Measurements from ENCODE around the gene PGPEP1.
A peak's percentile ranks its signal among the peaks of the same experiment; 100 is the strongest.
"Not testable (repeated sequence)": the region's sequence is repeated elsewhere in the genome, so short reads cannot be mapped to it uniquely, and the experiment has no call there.

The PGPEP1 gene

DNA sequence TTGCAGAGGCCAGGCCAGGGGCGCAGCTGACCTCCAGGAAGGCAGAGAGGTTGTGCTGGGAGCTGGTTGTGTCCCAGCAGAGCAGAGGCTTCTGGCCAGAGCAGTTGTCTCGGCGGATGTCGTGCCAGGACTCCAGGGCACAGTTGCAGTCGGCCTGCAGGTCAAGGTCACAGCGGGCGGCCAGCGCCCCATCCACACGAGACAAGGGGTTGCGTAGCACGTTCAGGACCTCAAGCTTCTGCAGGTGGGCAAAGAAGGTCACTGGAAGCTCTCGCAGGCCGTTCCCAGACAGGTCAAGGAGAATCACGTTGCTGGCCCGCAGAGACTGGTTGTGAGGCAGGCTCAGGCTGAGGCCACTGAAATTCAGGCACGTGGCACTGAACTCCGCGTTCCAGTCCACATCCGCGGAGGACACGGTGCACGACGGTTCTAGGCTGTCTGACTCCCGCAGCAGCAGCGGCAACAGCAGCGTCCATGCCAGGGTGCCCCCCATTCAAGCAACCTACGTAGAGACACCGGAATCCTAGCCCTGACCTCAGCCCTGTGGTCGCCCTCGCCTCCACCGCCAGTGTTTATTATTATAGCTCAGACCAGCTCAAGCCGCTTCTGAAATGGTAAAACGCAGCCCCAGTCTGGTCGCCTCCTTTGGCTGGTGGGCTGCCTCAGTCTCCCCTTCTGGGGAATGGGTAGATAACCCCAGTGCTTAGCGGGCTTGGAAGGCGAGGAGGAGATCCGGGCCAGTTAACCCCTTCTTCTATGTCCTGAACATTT lies 56.3 kb downstream of the PGPEP1 start:
- no peak for DNase-seq

DNA sequence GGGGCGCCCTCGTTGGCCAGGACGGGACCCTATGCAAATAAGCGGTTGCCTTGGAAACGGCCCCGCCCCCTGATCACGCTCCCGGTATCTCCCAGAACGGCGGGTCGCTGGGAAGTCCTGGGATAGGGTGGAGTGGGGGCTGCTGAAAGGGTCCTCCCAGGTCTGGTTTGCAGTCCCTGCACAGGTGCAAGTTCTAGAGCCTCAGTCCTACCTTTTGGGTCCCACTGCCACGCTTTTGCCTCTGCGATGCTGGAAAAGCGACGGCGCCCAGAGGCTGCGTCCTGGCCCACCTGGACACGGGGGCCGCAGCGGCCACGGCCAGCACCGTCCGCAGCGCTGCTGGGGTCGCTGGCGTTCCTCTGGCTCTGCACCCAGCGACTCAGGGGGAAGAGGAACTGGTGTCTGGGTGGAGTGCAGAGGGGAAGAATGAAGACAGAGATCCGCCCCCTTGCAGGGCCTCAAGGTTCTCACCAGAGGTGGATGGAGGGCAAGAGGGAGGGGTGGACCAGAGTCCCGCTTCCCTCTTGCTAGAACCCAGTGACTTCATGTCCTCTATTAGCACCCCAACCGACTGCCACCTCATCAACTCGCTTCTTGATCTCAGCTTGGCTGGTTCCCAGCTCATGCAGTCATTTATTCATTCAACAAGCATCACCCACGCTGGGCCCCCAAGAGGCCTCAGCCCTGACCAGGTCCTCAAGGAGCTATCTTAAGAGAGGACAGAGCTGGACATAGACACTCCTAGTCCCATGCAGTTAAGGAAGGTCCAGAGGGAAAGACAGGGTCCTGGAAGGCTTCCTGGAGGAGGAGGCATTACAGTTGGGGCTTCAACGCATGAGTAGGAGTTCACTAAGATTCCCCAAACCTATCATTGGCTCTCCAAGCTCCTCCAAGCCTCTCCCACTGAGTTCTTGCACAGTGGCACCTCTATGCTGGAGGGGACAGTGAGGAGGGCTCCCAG lies 57.1 kb downstream of the PGPEP1 start, which contains the start of gene LRRC25:
Gene LRRC25, minus strand, starts transcription at position 381 of the 961 bp plus-strand sequence. CDS start 659 bp downstream, outside the sequence.
- DNase-seq: no peak

DNA sequence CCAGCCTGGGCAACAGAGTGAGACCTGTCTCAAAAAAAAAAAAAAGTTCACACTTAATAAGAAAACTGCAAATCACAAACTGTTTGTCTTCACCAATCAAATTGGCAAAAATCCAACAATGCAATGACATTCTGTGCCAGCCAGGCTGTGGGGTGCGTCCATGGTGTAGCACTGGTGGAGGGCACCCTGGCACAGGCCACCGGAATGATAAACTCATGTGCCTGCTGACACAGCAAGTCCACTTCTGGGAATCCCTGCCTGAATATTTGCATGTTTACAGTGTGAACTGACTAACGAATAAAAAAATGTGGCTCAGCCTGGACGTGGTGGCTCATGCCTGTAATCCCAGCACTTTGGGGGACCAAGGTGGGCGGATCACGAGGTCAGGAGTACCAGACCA lies 58.6 kb downstream of the PGPEP1 start:
- no peak for DNase-seq

DNA sequence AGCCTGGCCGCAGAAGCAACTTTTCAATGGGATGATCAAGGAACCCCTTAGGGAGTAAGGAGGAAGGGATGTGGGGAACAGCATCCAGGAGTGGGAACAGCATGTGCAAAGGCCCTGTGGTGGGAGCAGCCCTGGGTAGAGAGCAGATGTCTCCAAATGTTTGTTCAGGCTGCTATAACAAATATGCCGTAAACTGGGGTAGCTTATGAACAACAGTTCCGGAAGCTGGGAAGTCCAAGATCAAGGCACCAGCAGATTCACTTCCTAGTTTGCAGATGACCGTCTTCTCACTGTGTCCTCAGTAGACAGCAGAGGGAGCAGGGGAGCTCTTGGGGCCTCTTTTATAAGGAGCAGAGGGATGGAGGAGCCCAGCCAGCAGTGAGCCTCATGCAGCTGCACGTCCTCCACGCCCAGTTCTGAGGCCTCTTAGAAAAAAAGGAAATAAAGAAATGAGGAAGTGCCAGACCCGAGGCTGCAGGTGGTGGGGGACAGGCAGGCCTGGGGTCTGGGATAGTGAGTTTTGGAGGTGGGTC lies 61.2 kb downstream of the PGPEP1 start:
- no peak for DNase-seq

DNA sequence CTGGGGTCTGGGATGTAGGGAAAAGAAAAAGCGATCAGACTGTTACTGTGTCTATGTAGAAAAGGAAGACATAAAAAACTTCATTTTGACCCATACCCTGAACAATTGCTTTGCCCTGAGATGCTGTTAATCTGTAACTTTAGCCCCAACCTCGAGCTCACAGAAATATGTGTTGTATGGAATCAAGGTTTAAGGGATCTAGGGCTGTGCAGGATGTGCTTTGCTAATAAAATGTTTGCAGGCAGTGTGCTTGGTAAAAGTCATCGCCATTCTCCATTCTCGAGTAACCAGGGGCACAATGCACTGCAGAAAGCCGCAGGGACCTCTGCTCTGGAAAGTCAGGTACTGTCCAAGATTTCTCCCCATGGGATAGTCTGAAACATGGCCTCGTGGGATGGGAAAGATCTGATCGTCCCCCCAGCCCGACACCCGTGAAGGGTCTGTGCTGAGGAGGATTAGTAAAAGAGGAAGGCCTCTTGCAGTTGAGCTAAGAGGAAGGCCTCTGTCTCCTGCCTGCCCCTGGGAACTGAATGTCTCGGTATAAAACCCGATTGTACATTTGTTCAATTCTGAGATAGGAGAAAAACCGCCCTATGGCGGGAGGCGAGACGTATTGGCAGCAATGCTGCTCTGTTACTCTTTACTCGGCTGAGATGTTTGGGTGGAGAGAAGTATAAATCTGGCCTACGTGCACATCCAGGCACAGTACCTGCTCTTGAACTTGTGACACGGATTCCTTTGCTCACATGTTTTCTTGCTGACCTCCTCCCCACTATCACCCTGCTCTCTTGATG lies 62.3 kb downstream of the PGPEP1 start:
- not testable (repeated sequence) for DNase-seq

DNA sequence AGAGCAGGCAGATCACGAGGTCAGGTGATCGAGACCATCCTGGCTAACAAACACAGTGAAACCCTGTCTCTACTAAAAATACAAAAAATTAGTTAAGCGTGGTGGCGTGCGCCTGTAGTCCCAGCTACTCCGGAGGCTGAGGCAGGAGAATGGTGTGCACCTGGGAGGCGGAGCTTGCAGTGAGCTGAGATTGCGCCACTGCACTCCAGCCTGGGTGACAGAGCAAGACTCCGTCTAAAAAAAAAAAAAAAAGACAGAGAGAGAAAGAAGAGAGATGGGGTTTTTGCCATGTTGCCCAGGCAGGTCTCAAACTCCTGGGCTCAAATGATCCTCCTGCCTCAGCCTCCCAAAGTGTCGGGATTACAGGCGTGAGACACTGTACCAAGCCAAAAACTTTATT lies 65.4 kb downstream of the PGPEP1 start:
- DNase-seq: not testable (repeated sequence)

DNA sequence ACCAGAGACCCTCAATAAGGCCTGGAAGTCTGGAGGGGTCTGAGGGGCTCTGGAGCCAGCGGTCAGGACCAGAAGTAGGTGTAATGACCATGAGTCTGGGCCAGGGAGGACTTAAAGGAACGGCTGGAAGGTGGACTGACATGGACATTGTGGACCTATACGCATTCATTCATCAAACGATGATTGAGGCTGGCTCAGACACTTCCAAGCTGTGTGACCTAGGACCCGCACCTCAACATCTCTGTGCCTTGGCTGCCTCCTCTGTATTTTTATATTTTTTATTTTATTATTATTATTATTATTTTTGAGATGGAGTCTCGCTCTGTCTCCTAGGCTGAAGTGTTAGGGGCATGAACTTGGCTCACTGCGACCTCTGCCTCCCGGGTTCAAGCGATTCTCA lies 66.4 kb downstream of the PGPEP1 start:
- DNase-seq: no peak

DNA sequence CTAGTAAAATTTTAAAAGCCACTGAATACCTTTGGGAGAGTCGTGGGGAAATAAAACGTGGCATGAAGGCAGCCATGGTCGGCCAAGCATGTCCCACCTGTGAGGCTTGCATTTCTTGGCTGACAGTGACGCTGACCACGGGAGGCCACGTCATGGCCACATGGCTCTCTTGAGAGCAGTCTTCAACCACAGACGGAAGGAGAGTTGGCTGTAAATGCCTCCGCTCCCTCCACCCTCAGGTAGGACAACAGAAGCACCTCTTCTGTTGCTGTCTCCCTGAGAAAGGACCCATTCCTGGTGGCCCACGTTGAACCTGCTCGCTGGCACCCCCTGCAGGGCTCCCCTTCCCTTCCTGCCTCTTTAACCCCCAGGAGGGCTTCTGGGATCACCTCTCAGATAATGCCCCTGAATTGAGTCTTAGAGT lies 67.7 kb downstream of the PGPEP1 start:
- DNase-seq: peak; percentile 34

DNA sequence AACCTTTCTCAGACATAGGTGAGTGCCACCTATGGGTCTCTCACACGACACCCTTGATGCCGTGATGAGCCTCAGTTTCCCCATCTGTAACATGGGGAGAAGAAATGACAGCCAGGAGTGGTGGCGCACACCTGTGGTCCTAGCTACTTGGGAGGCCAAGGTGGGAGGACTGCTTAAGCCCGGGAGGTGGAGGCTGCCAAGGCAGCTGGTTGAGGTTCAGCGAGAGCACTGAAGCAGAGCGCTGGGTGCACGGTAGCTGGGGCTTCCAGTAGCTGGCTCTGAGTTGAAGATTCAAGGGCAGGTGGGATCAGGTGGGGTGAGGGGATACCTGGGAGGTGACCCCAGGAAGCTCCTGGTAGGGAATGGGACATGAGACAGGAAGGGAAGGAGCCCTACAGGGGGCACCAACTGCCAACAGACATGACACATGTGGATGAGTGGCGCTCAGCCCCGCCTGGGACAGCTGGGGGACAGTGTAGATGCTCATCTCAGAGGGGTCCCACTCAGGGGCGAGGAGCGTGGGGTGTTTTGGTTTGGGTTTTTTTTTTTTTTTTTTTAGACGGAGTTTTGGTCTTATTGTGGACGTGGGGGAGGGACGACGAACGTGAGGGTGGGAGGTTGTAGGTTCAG lies 72.3 kb downstream of the PGPEP1 start:
- DNase-seq: no peak

DNA sequence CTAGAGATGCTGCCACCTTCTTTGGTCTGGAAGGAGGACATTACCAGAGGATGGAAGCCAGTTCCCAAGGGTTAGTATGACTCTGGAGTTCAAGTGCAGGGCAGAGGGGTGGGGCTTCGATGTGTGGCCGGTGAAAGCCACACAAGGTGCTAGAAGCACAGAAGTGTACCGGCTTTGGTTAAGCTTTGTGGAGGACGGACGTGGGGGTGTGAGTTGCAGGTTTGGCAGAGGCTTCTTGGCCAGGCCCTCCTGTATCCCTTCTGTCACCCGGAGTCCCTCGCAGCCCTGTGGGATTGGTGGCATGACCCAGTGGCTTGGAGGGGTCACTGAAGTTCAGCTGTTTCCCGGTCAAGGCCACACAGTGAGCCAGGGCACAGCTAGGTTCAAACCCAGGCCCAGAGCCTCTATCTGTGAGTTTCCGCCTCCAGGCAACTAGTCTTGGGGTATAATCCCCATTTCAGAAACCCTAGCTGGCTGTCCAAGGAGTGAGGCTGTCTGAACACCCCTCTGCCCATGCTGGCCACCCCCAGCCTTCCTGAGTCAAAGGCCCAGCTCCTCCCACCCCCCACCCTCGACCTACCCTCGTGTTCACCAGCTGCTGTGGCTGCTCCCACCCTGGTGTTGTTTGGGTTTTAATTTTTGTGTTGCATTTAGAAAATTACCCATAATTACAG lies 74.2 kb downstream of the PGPEP1 start:
- no peak for DNase-seq

DNA sequence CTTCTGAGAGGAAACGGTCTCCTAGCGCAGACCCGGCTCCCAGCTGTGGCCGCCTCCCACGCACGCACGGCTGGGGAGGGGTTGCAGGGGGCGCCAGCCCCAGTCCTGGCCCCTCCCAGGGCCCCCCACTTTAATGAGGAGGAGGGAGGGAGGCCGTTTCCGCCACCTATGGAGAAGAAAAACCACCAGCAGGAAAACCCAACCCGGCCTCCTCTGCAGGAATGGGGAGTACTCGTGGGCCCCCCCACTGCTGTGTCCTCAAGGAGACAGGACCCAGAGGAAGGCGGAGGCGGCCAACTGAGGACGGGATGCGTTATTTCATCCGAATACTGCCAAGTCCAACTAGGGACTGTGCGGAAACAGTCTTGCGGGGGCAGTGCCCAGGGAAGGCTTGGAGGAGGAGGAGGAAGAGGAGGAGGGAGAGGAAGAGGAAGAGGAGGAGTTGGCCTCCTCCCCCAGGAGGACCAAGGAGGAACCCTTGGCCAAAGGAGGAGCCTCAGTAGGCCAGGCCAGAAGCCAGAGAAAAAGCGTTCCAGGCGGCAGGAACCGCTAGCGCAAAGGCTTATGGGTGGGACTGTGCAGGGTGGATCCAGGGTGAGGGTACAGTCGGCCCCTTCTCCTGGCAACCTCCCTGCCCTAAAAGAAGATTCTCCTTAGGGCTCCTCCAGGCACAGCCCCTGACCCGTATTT lies 74.9 kb downstream of the PGPEP1 start:
- DNase-seq: no peak

DNA sequence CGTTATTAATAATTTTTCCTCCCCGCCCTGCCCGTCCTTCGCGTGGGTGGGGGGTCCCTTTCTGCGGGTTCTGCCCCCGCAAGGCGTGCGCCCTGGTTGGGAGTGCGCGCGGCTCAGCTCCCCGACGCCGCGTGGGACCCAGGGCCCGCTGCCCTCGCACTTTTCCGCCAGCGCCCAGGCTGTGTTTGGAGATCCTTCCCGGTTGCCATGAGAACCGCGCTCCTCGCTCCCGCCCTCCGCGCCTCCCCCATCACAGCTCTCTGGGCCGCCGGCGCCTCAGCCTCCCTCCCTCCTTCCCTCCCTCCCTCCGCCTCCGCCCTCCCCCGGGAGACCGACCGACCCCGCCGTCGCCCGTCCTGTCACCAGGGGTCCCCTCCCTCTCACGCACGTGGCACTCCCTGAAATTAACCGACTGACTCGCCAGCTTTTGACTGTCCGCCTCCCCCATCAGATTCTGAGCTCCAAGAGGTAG lies 76.4 kb downstream of the PGPEP1 start:
- DNase-seq: no peak

DNA sequence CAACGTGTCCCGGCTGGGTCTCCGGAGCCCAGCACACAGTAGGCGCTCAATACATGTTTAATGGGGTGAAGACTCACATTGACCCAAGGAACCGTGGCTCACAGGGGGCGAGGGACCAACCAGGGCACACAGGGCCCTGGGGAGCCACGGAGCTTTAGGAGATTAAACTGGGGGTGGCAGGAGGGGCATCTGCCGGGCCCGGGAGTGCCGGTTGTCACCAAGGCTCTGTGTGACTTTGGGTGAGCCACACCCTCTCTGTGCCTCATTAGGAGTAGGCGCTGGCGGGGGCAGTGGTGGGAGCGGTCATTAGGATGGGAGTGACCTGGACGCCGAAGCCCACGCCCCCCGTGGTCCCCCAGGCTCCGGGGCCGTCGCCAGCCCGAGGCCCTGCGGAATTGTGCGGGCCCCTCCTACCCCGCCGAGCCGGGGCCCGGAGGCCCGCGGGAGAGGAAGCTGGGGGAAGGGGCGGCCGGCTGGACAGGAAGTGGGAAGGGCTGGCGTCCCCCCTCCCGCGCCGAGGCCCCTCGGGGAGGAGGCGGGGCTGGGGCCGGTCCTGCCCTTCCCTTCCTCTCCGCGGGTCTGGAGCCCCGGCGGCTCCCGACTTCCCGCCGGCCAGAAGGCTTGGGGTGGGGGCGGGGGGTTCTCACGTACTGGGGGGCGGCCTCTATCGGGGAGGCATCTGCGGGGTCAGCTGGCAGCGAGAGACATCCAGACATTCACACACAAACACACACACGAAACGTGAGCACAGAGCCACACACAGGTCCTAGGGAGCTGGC lies 77.0 kb downstream of the PGPEP1 start:
- no peak for DNase-seq

DNA sequence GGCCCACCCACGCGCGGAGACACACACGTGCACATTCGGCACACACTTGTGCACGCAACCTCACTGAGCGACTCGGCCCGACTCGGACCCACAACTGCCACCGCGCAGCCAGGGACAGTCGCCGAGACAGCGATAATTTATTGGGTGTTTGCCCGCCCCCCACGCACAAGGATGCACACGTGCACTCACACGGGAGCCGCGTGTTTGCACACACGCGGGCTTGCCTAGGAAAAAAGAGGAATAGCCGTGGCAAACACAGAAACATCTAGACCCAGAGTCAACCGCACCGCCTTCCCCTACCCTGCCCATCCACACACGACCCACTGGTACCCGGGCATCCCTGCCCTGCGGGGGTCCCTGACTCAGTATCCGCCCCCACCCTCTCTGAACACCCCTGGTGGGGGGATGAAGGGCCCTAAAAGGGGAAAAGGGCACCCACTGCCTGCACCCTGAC lies 77.7 kb downstream of the PGPEP1 start:
- DNase-seq: no peak

DNA sequence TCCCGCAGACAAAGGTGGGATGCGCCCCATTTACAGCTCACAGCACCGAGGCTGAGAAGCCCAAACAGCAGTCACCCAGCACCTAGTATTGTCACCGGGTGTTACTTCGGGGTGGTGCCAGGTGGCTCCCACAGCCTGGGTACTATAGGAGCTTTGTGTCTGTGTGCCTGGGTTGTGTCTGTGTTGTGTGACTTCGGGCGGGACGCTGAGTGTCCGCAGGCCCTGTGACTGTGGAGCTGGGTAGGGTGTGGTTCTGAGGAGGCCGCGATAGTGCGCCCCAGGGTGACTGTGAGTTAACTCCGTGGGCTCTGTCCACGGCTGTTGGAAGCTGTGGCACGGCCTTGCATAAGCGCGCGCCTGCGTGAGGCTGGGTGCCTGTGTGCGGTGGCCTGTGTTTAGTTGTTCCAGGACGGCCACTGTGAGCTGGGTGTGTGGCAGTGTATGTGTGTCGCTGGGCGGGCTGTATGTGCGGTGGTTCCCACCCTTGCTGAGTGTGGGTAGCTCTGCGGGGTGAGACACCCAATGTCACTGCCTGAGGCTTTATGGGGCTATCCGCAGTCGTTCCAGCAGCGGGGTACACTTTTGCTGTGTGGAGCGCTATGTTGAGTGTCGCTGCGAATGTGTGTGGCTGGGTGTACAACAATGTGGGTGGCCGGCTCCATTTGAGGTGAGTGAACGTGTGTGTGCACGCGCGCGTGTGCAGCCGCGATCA lies 78.2 kb downstream of the PGPEP1 start:
- no peak for DNase-seq

DNA sequence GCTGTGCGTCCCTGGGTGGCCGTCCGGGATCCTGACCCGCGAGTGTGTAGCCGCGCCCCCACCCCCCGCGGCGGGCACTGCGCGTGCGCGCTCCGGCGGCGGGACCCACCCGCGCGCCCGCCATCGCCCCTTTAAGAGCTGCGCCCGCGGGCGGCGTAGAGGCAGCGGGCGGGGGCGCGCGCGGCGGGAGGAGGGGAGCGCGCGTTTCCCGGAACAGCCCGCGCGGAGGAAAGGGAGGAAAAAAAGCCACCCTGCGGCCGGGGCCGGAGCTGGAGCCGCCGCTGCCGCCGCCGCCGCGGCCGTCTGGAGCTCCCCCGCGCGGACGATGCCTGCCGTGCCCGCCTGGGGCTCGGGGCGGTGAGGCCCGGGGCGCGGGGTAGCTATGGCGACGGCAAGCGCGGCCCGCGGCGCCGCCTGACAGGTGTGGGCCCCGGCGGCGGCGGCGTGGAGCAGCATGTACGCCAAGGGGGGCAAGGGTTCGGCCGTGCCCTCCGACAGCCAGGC lies 78.8 kb downstream of the PGPEP1 start, which contains the start of gene SSBP4:
Gene SSBP4, plus strand, starts transcription at position 204 of the 504 bp plus-strand sequence. Its CDS starts 251 bp downstream, at position 455.
- DNase-seq: peak; percentile 67

Data from NCI-H2107 (cell line).